ENCODE data around the gene SFXN3. TPM values are rescaled to one million over a fixed set of nuclear protein-coding genes. Genes with fewer than 3 reads are reported as not detected.
A peak's percentile ranks its signal among the peaks of the same experiment; 100 is the strongest.

Gene SFXN3
- total and polyA plus RNA-seq, 2 of the 13 experiments (the other 11 are each of a cell fraction or from before 2014, with no cell fraction given), result 16.8 to 71.5 TPM

- TF ChIP-seq, protein P1, sequence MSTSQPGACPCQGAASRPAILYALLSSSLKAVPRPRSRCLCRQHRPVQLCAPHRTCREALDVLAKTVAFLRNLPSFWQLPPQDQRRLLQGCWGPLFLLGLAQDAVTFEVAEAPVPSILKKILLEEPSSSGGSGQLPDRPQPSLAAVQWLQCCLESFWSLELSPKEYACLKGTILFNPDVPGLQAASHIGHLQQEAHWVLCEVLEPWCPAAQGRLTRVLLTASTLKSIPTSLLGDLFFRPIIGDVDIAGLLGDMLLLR (CRISPR knock-in tag; IDR thresholded peaks at IDR 0.05), result peak; percentile 62; the same call in 1 of the 2 replicates
- TF ChIP-seq, protein P2, sequence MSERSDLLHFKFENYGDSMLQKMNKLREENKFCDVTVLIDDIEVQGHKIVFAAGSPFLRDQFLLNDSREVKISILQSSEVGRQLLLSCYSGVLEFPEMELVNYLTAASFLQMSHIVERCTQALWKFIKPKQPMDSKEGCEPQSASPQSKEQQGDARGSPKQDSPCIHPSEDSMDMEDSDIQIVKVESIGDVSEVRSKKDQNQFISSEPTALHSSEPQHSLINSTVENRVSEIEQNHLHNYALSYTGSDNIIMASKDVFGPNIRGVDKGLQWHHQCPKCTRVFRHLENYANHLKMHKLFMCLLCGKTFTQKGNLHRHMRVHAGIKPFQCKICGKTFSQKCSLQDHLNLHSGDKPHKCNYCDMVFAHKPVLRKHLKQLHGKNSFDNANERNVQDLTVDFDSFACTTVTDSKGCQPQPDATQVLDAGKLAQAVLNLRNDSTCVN (CRISPR knock-in tag; IDR thresholded peaks at IDR 0.05; ENCODE audit: borderline replicate concordance), result peak; percentile 73
- TF ChIP-seq BRF2 (CRISPR knock-in tag; IDR thresholded peaks at IDR 0.05) (0 out of 2 replicates have a peak, but pooled peaks have one; percentile 35), TERF1 (CRISPR knock-in tag; IDR thresholded peaks at IDR 0.05) (no peak), THAP11 (CRISPR knock-in tag; IDR thresholded peaks at IDR 0.05) (peak; percentile 46; the same call in 1 of the 2 replicates), ZNF292 (CRISPR knock-in tag; IDR thresholded peaks at IDR 0.05; ENCODE audit: borderline replicate concordance, low read depth) (peak; percentile 94), STAT5B (CRISPR knock-in tag; IDR thresholded peaks at IDR 0.05) (no peak), HIVEP1 (CRISPR knock-in tag; IDR thresholded peaks at IDR 0.05) (peak; percentile 80), SUZ12 (IDR thresholded peaks at IDR 0.05; ENCODE audit: low read depth, low read length) (no peak), KDM3A (CRISPR knock-in tag; IDR thresholded peaks at IDR 0.05; ENCODE audit: low read depth) (peak; percentile 93), SNAPC4 (CRISPR knock-in tag; IDR thresholded peaks at IDR 0.05) (peak; percentile 76; the same call in 1 of the 2 replicates), TSC22D2 (CRISPR knock-in tag; IDR thresholded peaks at IDR 0.05; ENCODE audit: borderline replicate concordance) (peak; percentile 41; the same call in 1 of the 2 replicates), NRL (CRISPR knock-in tag; IDR thresholded peaks at IDR 0.05; ENCODE audit: borderline replicate concordance) (peak; percentile 67; the same call in 1 of the 2 replicates), GPBP1L1 (CRISPR knock-in tag; IDR thresholded peaks at IDR 0.05) (no peak), MBNL3 (CRISPR knock-in tag; conservative IDR thresholded peaks at IDR 0.05) (no peak)
Observed at GRCh38 chr10:101018600-101019439, 12.2 kb upstream of the SFXN3 start (continued).
